ENCODE results near the gene DTX1.

DNA sequence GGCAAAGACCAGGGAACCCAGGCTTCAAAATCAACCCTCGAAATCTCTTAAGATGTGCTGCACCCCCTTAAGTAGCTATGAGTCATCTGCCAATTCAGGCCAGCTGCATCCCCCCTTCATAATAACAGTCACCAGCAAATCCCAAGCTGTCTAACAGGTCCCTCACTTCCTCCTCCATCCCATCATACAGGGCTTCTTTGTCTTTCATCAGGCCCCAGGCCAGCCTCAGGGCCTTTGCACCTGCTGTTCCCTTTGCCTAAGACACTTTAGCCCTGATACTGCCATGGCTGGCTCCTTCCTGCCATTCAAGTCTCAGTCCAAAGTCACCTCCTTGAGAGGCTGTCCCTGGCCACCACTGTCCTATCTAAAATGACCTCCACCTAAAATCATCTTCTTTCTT lies 75.0 kb downstream of the DTX1 start:
- TF ChIP-seq, protein P1, sequence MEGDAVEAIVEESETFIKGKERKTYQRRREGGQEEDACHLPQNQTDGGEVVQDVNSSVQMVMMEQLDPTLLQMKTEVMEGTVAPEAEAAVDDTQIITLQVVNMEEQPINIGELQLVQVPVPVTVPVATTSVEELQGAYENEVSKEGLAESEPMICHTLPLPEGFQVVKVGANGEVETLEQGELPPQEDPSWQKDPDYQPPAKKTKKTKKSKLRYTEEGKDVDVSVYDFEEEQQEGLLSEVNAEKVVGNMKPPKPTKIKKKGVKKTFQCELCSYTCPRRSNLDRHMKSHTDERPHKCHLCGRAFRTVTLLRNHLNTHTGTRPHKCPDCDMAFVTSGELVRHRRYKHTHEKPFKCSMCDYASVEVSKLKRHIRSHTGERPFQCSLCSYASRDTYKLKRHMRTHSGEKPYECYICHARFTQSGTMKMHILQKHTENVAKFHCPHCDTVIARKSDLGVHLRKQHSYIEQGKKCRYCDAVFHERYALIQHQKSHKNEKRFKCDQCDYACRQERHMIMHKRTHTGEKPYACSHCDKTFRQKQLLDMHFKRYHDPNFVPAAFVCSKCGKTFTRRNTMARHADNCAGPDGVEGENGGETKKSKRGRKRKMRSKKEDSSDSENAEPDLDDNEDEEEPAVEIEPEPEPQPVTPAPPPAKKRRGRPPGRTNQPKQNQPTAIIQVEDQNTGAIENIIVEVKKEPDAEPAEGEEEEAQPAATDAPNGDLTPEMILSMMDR (IDR thresholded peaks at IDR 0.05), result no peak
- no peak for TF ChIP-seq POLR2A (IDR thresholded peaks at IDR 0.05)
